ENCODE results near the gene MMP14.

MMP14 gene

DNA sequence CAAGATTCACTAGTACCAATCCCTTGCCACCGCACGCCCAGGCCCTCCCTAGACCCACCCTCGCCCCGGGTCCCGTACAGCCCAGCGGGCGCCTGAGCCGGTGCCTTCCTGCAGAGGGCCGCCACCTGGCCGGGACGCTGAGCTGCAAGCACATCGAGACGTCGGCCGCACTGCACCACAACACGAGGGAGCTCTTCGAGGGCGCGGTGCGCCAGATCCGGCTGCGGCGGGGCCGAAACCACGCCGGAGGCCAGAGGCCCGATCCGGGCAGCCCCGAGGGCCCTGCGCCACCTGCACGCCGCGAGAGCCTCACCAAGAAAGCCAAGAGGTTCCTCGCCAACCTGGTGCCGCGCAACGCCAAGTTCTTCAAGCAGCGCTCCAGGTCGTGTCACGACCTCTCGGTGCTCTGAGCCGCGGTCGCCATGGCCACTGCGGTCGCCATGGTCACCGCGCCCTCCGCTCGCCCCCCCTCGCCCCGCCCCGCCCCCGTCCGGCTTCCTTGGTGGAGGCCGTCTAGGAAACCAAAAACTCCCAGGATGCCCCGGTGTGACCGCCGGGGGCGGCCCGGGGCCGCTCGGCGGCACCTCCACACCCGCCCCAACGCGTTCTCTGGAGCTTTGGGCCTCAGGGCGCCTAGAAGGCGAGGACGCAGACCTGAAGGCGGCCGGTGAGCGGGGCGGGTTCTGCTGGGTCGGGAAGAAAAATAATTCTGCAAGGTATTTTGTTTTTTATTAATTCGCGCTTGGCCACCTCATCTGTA, 50.3 kb downstream of the MMP14 start:
- peak; percentile 54 for DNase-seq

DNA sequence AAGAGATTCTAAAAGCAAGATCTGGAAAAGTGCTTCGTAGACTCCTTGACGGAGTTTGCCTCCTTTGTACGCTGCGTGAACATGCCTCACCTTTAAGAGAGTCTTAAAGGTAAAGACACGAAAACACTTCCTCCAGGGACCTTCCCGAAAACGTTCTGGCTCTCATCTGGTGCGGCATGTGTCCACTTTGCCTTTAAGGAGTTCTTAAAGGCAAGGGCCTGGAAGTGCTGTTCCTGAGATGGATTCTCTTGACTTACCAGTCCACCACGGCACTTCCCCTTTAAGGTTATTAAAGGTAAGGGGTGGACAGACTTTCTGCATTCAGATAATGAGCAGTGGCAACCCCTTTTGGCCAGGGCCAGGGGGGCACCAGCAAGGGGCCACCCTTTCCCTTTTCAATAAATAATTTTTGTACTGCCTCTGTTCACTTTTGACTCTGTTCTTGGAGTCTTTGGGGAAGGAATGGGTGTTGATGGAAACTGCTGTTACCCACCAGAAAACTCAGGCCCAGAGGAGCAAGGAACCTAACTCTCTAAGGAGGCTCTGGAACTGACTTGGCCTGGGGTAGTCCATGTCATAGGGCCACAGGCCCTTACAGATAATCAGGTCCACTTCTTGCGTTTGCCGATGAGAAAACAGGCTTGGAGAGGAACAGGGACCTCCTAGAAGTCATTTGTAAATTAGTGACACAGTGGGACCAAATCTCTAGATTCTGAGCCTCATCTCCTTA, 51.0 kb downstream of the MMP14 start:
- DNase-seq: peak; percentile 44

- peak; percentile 41 for DNase-seq
Observed at GRCh38 chr14:22887990-22888378, 51.6 kb downstream of the MMP14 start.

DNA sequence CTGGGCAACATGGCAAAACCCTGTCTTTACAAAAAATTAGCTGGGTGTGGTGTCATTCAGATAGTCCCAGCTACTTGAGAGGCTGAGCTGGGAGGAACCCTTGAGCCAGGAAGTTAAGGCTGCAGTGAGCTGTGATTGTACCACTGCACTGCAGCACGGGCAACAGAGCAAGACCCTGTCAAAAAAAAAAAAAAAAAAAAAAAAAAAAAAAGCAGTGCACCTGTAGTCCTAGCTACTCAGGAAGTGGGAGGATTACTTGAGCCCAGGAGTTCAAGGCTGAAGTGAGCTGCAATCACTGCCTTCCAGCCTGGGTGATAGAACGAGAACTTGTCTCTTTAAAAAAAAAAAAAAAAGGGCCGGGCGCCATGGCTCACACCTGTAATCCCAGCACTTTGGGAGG, 52.3 kb downstream of the MMP14 start:
- no peak for DNase-seq

- DNase-seq: no peak
Observed at GRCh38 chr14:22890416-22890815, 54.0 kb downstream of the MMP14 start.

DNA sequence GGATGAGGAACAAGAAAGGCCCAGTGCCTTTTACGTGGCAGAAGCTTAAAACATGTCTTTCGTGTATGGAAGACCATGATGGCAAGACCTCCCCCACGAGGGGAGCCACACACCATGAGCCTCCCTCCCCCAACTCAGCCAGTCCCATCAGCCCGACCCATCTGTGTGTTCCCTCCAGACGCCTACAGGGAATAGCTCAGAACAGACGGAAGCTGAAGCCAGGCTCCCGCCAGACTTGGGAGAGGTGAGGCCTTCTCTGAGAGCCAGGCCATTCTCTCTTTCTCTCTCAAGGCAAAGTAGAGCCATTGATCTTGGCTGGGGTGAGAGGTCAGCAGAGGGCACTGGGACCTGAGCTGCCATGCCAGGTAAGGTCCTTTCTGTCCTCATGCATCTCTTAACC, 56.1 kb downstream of the MMP14 start:
- DNase-seq: no peak

DNA sequence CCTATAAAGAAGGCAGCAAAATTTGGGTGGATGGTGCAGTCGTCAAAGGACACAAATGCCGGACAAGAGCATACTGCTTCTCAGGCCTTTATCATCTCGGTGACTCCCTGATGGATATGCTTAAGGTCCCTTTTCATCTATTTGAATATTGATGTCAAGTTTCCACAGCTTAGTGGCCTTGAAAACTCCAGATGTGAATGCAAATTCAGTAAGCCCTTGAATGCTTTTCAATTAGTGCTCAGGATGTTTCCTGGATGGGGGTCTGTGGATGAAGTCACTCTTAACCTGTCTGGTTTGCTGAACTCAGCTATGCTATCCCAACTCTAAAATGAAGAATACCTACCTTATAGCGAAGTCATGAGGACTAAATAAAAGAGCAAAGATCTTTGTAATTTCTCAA, 57.3 kb downstream of the MMP14 start:
- no peak for DNase-seq

GRCh38 chr14:22895402-22895801, 59.0 kb downstream of the MMP14 start:
- DNase-seq: no peak

- DNase-seq: no peak
Observed at GRCh38 chr14:22896356-22896755, 60.0 kb downstream of the MMP14 start.

DNA sequence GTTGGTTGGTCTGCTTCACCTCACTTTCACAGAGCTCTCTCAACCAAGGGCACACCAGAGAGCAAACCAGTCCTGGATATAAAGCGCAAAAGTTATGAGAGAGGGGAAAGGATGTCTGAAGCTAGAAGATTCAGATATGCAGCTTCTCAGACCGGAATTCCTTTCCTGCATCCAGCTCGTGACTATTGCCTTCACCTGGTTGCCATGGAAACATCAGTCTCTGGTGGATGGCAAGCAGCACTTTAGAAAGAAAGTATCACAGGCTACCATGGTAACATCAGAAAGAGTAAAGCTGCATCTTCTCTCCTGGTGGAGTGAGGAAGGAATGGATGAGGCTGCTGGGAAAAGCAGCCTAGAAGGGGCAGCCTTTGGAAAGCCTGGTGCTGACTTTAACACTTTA, 60.4 kb downstream of the MMP14 start:
- no peak for DNase-seq

DNA sequence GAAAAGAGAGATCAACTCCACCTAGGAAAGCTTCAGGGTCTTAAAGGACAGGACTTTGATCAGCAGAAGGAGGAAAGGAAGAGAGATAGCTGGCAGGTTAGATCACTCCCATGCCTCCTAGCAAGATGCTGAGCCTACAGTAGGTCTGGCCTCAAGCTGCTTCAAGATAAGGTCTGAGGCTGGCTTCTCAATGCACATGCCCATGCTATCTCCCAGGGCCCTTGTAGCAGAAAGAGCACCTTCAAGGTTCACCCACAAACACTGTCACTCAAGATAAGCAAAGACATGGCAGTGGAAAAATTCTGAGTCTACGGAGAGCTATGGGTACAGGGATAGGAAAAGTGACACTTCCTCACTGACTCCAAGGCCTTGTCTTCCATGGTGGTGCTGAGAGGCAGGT, 61.0 kb downstream of the MMP14 start:
- no peak for DNase-seq
